Mammary epithelial cell (primary cell): ENCODE data around the gene ARRDC5.
"Not testable (repeated sequence)": the region's sequence is repeated elsewhere in the genome, so short reads cannot be mapped to it uniquely, and the experiment has no call there.

Experiments
- EZH2 ChIP-seq: IDR thresholded peaks from 2 replicates; pipeline ENCODE4 v1.6.1; 2012; ENCODE audit warnings: low read length, inconsistent platforms, borderline replicate concordance
- TF ChIP-seq, protein P1 (sequence below), 2 donors: IDR thresholded peaks in 1 of 2; conservative IDR thresholded peaks in 1 of 2; 2 replicates each; pipeline ENCODE4 v1.5.1; 2011 to 2012; ENCODE audit warnings: inconsistent platforms in 2 of 2, low read length in 2 of 2, mild to moderate bottlenecking in 2 of 2, control low read depth in 1 of 2, low read depth in 1 of 2; ENCODE audit not compliant: insufficient read depth in 1 of 2; ENCODE audit errors: extremely low read depth in 1 of 2

DNA sequence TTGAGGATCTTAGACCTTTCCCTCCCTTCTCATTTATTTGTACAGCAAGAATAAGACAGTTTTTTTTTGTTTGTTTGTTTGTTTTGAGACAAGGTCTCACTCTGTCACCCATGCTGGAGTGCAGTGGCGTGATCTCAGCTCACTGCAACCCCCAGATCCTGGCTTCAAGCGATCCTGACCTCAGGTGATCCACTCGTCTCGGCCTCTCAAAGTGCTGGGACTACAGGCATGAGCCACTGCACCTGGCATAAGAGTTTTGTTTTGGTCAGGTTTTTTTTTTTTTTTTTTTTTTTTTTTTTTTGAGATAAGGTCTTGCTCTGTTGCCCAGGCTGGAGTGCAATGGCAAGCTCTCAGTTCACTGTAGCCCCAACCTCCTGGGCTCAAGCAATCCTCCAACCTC lies 35.8 kb upstream of the ARRDC5 start:
- not testable (repeated sequence) for TF ChIP-seq EZH2
- TF ChIP-seq, protein P1, sequence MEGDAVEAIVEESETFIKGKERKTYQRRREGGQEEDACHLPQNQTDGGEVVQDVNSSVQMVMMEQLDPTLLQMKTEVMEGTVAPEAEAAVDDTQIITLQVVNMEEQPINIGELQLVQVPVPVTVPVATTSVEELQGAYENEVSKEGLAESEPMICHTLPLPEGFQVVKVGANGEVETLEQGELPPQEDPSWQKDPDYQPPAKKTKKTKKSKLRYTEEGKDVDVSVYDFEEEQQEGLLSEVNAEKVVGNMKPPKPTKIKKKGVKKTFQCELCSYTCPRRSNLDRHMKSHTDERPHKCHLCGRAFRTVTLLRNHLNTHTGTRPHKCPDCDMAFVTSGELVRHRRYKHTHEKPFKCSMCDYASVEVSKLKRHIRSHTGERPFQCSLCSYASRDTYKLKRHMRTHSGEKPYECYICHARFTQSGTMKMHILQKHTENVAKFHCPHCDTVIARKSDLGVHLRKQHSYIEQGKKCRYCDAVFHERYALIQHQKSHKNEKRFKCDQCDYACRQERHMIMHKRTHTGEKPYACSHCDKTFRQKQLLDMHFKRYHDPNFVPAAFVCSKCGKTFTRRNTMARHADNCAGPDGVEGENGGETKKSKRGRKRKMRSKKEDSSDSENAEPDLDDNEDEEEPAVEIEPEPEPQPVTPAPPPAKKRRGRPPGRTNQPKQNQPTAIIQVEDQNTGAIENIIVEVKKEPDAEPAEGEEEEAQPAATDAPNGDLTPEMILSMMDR (conservative IDR thresholded peaks at IDR 0.05 in 1 of 2, IDR thresholded peaks at IDR 0.05 in 1 of 2; ENCODE audit: extremely low read depth in 1 of 2, insufficient read depth in 1 of 2, low read depth in 1 of 2, low read length in 2 of 2), result not testable (repeated sequence)
